ENCODE measurements around the gene DOK3.

DNA sequence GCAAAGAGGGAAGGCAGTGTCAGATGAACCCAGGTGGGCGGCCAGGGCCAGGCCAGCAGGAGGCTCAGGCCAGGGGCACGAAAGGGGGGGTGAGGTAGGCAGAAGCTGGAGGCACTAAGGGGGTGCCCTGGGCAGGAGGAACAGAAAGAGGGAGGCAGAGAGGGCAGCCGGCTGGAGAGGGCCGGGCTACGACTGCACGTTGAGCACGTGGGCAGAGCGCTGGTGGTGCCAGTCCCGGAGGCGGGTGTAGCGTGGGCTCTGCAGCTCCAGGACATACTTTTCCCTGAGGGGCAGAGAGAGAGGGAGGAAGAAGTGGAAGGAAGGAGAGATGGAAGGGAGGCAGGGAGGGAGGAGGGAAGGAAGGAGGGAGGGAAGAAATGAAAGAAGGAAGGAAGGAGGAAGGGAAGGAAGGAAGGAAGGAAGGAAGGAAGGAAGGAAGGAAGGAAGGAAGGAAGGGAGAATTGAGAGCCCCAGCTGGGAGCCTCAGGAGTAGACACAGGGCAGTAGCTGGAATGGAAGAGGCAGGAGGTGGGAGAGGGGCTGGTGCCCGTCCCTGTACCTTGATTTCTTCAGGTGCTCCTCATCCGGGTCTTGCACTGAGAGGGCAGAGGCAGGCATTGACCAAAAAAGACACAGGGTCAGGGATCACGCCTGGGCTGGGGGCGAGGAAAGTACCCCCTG, 19.2 kb downstream of the DOK3 start:
- TF ChIP-seq, protein P1, sequence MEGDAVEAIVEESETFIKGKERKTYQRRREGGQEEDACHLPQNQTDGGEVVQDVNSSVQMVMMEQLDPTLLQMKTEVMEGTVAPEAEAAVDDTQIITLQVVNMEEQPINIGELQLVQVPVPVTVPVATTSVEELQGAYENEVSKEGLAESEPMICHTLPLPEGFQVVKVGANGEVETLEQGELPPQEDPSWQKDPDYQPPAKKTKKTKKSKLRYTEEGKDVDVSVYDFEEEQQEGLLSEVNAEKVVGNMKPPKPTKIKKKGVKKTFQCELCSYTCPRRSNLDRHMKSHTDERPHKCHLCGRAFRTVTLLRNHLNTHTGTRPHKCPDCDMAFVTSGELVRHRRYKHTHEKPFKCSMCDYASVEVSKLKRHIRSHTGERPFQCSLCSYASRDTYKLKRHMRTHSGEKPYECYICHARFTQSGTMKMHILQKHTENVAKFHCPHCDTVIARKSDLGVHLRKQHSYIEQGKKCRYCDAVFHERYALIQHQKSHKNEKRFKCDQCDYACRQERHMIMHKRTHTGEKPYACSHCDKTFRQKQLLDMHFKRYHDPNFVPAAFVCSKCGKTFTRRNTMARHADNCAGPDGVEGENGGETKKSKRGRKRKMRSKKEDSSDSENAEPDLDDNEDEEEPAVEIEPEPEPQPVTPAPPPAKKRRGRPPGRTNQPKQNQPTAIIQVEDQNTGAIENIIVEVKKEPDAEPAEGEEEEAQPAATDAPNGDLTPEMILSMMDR (conservative IDR thresholded peaks at IDR 0.05; ENCODE audit: low read depth in 2 of 2) = no peak
- no peak for TF ChIP-seq POLR2AphosphoS5 (IDR thresholded peaks at IDR 0.05; ENCODE audit: low read depth)
- TF ChIP-seq CREB1 (CRISPR knock-in tag; IDR thresholded peaks at IDR 0.05; ENCODE audit: low read depth) = no peak
- no peak for TF ChIP-seq EZH2 (IDR thresholded peaks at IDR 0.05; ENCODE audit: low read depth, unreplicated experiment)
- TF ChIP-seq ZNF331 (CRISPR knock-in tag; IDR thresholded peaks at IDR 0.05; ENCODE audit: low read depth) = no peak
- no peak for TF ChIP-seq EZH2phosphoT487 (IDR thresholded peaks at IDR 0.05; ENCODE audit: unreplicated experiment)
